Dermis blood vessel endothelial cell (primary cell): ENCODE results near the gene DNMT1. TPM values are rescaled to one million over a fixed set of nuclear protein-coding genes. Genes with fewer than 3 reads are reported as not detected.

Experiments used
- DNase-seq: peaks from one replicate; pipeline ENCODE4 v3.0.0; 2010
- total RNA-seq: library from RNA; depleted of rRNA; stranded (reverse); fragments of >200 nt; gene quantifications from 2 replicates; pipeline ENCODE4 v1.2.3, GENCODE V29; 2014

Gene DNMT1
- total RNA-seq, 1 donor from 2014 or later, result 37.9 TPM

DNA sequence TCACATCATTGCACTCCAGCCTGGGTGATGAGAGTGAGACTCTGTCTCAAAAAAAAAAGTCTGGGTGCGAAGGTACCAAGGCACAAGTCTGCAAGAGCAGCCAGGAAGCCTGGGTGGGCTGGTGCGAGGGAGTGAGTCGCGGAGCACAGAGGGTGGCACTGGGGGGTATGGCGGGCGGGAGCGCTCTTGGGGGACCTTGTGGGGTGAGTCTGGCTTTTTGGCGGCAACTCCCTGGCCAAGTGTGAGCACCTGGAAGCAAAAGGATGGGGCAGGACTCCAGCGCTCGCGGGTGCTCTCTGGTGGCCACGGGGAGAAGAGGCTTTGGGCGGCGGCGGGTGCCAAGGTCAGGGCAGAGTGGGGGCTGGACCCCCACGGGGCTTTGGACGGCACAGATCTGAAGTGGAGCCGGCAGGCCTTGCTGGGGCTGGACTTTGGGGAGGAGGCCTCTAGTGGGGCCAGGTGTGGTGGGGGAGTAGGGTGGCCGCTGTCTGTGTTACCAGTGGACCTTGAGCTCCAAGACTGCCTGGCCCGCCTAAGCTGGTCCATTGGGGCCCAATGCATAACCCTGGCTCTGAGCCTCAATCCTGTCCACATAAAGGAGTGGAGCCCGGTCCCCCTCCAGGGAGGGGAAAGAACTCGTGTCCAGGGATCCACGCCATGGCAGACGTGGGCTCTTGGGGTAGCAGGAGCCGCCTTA lies 81.7 kb downstream of the DNMT1 start:
- DNase-seq, result peak; percentile 60

DNA sequence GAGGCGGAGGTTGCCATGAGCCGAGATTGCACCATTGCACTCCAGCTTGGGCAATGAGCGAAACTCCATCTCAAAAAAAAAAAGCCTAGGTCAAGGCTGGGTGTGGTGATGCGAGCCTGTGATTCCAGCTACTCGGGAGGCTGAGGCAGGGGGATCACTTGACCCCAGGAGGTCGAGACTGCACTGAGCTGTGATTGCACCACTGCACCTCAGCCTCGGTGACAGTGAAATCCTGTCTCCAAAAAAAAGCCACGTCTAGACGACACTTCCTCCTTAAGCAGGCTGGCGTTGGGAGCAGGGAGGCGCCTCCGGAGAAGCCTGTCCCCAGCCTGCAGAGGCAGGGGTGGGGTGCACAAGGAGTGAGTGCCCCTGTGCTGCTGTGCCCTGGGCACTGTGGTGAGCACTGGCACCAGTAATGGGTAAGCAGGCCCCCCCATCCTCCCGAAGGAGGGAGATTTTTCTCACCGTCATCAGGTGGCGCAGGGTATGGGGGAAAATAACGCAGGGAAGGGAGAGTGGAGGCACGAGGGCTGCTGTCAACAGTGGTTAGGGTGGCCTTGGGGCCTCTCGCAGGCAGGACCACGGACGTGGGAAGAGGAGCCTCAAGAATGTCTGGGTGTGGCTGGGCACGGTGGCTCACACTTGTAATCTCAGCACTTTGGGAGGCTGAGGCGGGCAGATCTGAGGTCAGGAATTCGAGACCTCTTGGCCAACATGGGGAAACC lies 82.6 kb downstream of the DNMT1 start:
- no peak for DNase-seq

DNA sequence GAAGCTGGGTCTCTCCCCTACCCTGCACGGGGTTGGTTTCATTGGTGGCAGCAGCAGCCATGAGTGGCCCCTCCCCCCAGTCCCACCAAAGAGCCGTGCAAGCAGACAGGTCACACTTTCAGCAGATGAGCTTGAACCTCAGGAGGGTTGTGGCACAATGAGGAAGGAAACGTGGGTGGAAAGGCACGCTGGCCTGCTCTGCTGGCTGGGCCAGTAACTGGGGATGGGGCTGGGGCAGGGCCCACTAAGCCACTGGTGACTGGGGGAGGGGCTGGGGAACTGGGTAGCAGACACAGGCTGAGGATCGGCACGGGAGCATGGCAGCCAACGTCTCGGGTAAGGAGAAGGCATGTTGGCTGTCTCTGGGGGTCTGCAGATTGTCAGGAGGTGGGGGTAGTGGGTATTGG lies 83.3 kb downstream of the DNMT1 start, which contains the start of gene P2RY11:
Gene P2RY11, plus strand, starts transcription at position 289 of the 407 bp plus-strand sequence. Its CDS starts 29 bp downstream, at position 318.
- DNase-seq, result peak; percentile 39

DNA sequence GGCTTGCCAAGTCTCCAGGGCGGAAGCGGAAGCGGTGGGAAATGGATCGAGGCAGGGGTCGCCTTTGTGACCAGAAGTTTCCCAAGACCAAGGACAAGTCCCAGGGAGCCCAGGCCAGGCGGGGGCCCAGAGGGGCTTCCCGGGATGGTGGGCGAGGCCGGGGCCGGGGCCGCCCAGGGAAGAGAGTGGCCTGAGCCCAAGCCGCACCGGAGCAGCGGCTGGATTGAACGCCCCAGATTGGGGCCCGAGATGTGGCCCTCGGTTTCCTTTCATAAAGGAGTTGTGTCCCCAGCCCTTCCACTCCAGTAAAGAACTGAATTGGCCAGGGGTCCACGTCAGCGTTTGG lies 83.8 kb downstream of the DNMT1 start:
- no peak for DNase-seq

DNA sequence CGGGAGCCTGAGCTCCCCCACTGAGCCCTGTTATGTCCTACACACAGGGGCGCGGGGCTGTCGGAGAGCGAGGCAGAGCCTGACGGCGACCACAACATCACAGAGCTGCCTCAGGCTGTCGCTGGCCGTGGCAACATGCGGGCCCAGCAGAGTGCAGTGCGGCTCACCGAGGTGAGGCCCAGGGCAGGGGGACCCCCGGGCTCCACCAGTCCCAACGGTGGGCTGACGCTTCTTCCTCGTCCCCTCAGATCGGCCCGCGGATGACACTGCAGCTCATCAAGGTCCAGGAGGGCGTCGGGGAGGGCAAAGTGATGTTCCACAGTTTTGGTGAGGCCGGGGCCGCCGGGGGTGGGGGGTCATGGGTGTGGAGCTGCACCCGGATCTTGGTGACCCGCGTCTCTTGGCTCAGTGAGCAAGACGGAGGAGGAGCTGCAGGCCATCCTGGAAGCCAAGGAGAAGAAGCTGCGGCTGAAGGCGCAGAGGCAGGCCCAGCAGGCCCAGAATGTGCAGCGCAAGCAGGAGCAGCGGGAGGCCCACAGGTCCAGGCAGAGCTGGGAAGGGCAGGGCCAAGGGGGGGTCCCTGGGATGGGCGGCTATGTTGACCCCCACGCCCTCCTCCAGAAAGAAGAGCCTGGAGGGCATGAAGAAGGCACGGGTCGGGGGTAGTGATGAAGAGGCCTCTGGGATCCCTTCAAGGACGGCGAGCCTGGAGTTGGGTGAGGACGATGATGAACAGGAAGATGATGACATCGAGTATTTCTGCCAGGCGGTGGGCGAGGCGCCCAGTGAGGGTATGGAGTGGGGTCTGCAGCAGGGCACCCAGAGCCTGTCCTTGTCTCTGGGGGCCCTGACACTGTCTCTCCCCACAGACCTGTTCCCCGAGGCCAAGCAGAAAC lies 84.4 kb downstream of the DNMT1 start:
- no peak for DNase-seq

DNA sequence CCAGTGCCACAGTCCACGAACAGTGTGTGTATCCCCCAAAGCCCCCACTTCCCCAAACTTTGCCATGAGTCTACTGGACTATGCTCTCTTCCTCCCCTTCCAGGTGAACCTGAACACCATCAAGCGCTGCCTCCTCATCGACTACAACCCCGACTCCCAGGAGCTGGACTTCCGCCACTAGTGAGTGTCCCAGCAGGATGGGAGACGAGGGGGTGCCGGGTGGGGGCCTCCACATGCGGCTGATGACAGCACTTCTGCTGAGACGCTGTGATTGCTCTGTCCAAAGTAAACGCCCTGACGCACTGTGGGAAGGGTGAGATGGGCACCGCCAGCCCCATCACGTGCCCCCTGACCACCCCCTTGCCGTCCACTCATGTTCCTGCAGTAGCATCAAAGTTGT lies 85.2 kb downstream of the DNMT1 start:
- DNase-seq, result no peak

DNA sequence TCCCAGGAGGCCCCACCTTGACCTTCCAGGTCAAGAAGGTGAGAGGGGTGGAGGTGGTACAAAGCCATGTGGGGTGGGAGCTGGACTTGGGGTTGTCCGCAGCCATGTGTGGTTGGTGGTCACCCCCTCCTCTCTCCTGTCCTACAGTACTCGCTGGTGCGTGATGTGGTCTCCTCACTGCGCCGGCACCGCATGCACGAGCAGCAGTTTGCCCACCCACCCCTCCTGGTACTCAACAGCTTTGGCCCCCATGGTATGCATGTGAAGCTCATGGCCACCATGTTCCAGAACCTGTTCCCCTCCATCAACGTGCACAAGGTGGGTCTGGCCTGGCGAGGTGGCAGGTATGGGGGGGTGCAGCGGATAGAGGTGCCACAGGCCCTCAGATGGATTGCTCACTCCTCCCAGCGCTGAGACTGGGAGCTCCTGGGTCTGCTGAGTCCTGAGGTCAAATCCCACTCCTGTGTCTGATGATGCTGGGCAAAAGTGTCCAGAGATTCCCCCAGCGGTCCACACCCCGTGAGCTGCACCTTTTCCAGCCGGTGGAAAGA lies 86.9 kb downstream of the DNMT1 start:
- no peak for DNase-seq

DNA sequence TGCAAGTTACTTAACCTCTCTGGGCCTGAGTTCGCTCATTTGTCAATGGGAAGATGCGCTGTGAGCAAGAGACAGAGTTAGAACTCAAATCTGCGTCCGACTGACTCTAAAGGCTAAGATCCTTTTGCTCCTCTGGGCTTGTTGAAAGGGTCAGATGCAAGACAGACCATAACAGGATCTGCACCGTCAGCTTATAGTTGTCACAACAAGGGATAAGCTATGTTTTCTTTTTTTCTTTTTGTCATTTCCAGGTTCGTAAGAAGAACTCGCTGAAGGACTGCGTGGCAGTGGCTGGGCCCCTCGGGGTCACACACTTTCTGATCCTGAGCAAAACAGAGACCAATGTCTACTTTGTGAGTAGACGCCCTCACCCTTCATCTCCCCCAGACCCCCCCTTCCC lies 87.5 kb downstream of the DNMT1 start:
- DNase-seq, result no peak

DNA sequence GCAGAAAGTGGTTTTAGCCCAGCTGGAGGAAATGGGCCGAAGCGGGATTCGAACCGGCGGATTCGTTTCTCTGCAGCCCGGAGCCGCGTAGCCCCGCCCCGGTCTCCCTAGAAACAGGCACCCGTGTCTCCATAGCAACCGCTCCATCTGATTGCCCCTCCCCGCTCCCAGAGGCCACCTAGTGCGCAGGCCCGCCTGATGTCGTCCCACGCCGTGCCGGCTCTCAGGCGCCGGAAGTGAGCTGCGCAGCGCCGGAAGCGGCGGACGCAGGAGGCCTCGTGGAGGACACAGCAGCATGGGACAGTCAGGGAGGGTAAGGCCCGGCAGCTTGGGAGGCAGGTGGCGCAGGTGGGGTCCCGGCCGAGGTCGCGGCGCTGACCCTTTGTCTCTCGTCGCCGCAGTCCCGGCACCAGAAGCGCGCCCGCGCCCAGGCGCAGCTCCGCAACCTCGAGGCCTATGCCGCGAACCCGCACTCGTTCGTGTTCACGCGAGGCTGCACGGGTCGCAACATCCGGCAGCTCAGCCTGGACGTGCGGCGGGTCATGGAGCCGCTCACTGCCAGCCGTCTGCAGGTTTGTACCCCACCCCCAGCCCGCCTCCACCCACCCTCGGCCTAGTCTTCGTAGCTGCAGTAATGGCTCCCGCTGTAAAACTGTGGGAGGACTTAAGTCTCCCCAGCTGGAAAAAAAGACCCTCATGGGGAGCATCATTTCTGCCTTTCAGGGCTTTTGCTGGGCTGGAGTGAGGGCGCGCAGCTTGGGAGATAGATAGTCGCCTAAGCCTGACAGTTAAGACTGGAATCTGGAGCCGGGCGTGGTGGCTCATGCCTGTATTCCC lies 88.4 kb downstream of the DNMT1 start, which contains the start of gene PPAN:
Gene PPAN, plus strand, starts transcription at position 263 of the 837 bp plus-strand sequence. Its CDS starts 33 bp downstream, at position 296.
- peak; percentile 99 for DNase-seq

DNA sequence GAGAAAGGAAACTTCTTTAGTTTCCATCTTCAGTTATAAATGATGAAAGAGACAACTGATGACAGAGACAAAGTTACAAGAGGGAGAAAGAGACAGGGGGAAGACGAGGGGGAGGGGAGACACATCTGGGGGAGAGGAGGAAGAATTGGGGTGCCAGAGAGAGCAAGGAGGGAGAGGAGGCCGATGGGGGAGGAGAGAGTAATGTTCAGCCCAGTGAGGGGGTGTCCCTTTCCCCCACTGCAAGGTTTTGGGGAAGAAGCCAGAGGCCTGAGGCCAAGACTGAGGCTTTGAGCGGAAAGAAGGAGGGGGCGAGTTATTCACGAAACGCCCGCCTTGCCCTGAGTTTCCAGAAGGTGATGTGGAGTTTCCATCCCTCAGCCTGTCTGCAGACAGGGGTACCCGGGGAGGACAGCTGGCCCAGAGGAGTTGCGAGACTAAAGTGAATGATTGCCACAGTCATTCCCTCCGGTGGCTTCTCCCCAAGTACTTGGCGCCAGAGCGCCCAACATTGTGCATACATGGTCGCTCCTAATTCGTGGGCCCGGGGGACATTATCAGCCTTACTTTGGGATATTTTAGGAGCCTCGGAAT lies 89.1 kb downstream of the DNMT1 start:
- no peak for DNase-seq

DNA sequence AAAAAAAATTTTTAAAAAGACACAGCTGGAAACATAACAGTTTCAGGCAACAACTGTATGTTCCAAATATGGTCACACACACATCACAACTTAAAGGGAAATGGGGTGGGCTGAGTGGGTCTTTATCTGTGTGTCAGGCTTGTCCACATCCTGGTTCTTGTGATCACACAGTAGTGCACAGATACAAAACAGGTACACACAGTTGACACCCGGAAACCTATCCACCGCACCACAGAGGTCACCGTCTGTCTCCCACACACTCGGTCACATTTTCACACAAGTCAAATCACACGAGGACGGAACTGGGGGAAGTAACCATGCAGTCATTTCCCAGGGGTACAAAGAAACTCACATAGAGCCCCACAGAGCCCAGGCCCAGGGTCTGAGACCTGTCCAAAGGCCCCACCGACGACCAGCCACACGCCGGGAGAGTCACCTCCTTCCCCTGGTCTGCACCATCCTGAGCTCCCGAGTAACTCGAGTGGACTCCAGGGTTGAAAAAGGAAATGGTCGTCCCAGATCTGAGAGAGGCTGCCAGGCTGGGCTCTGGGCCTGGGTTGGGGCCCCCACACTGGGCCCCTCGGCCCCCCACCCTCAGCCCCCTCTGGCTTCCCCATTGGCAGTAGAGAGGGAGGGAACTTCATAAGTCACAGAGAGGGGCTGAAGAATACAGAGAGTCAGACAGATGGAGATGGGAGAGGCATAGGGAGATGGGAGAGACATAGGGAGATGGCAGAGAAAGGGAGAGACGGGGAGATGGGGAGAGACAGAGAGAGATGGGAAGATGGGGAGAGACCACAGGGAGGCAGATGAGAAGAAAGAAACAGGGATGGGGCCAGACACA lies 89.9 kb downstream of the DNMT1 start:
- DNase-seq, result no peak

DNA sequence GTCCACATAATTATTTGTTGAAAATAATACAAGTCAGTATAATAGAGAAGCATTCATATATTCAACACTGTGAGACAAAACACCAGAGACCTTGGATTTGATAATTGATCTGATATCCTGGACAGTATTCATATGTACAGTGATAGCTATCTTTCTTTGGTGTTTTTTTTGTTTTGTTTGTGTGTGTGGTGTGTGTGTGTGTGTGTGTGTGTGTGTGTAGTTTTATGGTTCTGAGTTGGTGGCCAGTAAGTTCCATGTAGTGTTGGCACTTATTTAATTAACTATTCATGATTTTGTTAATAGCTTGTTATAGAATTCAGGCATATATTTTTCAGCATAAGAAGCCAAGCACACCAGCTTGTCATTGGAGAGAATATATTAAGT lies 90.6 kb downstream of the DNMT1 start:
- no peak for DNase-seq

DNA sequence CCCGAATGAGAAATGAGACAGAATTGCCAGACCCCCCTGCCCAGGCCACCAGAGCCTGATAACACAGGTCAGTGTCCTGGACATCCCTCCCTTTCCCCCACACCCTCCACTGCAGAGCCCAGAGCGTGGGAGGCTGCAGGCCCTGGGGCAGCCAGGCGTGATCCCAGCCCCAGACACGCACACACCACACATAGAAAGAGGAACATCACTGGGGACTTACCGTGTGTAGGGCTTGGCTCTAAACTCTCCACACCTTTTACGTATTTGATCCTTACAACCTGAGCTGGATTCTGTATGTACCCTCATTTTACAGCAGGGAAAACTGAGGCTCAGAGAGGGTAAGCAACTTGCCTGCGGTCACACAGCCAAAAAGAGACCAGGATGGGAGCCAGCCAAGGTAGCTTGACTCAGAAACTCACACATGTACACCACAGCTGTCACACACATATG lies 91.9 kb downstream of the DNMT1 start:
- no peak for DNase-seq

DNA sequence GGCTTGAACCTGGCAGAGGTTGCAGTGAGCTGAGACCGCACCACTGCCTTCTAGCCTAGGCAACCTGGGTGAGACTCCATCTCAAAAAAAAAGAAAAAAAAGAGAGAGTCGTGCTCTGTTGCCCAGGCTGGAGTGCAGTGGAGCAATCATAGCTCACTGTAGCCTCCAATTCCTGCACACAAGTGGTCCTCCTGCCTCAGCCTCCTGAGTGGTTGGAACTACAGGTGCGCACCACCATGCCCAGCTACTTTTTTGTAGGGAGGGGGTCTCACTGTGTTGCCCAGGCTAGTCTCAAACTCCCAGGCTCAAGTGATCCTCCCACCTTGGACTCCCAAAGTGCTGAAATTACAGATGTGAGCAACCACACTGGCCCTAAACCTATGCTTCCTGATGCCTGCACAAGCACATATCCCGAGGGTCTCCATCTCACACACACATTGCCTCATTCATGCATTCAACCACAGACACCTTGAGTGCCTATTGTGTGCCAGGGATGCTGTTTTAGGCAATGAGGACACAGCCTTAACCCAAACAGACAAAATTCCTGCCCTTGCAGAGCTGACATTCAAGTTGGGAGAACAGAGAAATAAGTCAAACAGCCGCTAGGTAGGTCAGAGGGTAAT lies 94.5 kb downstream of the DNMT1 start:
- no peak for DNase-seq

DNA sequence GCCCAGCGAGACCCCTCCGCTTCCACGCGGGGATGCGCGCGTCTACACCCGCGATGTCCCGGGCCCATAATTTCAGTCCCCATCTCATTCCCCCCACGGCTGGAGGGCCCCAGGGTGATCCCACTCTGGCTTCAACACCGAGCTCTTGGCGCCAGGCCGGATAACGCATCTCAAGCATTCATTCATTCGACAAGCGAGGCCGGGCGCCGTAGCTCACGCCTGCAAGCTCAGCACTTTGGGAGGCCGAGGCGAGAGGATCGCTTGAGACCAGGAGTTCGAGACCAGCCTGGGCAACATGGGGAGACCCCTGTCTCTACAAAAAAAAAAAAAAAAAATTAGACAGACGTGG lies 98.2 kb downstream of the DNMT1 start:
- peak; percentile 48 for DNase-seq

DNA sequence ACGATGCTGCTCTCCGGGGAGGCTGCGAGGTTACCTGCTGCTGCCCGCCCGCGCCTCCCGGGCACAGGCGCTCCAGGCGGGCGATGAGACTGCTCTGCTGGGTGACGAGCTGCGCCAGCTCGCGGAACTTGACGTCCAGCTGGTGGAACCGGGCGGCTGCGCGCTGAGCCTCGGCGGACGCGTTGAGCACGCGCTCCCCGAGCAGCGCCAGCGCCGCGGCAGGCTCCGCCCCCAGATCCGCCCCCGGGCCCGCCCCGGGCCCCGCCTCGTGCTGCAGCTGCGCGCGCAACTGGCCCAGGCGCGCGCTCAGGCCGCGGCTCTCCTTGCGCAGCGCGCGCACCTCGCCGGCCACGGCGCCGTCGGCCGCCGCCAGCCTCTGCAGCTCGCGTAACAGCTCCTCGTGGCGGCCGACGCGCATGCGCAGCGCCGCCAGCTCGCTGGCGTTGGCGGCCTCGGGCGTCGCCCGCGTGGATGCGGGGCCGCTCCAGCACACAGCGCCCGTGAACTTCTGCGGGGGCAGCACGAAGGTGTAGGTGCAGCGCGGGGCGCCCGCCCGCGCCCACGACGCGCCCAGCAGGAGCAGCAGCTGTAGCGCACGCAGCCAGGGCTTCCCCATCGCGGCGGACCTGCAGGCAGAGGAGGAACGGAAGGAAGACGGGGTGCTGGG lies 98.7 kb downstream of the DNMT1 start:
- DNase-seq, result peak; percentile 96

DNA sequence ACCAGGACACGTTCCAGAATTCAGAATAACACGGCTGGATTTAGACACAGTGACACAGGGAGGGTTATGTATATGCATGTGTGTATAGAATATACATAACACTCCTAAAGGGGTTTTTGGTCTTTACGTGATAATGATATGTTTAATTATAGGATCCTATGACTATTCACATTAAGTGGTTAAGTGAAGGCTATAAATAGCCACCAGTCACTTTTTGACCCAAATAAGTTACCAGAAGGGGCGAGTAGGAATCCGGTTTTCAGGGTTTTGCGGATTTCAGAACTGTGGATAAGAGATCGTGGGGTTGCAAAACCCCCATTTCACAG lies 99.2 kb downstream of the DNMT1 start:
- no peak for DNase-seq

DNA sequence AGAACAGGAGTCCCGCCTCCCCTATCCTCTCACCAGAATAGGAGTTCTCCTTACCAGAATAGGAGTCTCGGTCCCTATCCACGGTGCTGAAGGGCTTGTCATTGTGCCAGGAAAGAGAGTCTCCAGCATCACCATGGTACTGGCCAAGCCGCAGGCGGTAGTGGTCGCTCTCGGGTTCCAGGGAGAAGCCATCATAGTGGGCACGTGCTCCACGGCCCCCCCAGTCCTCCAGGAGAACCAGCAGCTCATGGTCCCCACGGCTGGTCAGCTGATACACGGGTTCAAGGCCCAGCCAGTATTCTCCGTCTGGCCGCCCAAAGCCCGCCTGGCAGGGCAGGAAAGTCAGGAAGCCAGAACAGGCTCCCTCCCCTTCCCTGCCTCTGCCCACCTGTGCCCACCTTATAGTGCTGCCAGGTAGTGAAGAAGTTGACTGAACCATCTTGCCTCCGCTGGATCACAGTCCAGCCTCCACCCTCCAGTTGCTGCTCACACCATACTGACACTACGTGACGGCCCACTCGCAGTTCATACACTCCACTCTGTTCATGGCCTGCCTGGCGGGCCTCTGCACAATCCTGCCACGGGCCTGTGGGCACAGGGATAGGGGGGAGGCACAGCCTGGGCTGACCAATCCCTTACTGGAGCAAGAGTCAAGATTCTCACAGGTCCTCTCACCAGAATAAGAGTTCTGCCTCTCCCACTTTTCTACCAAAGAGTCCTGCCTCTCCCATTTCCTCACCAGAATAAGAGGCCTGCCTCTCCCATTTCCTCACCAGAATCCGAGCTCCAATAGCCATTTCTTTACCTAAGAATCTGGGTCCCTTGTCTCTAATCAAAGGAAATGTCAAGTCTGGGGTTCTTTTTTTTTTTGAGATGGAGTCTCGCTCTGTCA lies 101.2 kb downstream of the DNMT1 start:
- no peak for DNase-seq
